G401.6 (cell line): Measurements from ENCODE around the gene CEP170B.
"Not testable (repeated sequence)": the region's sequence is repeated elsewhere in the genome, so short reads cannot be mapped to it uniquely, and the experiment has no call there.

Experiments
- FAIRE-seq: peaks from 2 replicates; lab custom pipeline; 2012; peaks lifted over from hg19 to GRCh38; lab: Jason Lieb, UNC

CEP170B gene

DNA sequence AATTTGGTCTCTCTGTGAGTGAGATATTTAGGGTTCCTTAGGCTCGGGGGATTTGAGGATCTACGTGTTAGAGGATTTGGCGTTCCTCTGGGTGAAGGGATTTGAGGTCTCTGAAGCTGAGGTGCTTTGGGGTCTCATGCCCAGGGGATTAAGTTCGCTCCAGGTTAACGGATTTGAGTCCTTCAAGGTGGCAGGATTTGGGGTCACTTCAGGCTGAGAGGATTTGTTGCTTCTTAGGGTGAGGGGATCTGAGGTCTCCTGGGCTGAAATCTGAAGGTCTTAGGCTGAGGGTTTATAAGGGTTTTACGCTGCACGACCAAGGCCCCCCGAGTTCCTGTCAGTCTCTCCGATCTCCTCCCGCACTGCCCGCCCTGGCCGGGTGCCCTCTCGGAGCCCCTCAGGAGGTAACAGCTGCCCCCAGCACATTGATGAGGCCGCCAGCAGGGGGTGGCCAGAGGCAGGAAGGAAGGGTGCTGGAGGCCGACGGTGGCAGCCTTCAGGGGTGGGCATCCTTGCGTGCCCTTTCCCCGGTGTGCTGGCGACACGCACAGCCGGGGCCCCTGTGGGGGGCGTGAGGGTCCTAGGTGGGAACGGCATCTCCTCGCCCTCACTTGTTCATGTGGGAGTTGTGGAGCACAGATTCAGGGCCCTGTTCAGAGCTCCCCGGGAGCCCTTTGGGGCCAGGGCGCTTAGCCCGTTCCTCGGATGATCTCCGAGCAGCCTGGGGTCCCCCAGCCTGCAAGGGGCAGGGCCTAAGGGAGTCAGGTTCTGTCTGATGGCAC lies 14.3 kb downstream of the CEP170B start:
- no peak for FAIRE-seq

GRCh38 chr14:104879983-104880565 lies 15.0 kb downstream of the CEP170B start:
- no peak for FAIRE-seq

- no peak for FAIRE-seq
Measured at GRCh38 chr14:104880584-104881210, 15.6 kb downstream of the CEP170B start.

DNA sequence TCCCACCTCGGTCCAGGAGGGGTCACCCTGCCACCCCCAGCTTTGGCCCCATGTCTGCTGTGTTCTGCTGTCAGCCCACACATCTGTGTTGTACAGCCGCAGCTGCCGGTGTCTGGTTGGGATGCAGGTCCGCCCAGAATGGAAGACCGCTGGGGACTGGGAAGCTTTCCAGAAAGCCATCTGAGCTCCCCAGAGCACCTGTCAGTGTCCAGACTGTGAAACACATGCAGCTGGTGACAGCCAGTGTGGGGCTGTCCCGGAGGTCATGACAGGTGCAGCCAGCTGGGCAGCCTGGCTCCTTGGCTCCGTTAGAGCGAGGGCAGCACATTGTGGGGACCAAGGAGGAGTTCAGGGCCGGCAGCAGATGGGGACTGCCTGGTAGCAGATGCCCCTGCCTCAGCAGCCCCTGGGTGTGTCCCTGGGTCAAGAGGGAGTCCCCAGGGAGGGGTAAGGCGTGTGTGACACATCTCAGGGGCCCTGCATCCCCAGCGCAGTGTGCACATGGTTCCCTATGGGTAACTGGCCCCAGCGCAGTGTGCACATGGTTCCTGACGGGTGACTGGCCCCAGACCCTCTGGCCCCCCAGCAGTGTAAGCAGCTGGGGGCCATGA lies 16.4 kb downstream of the CEP170B start:
- FAIRE-seq = no peak

GRCh38 chr14:104882325-104882973 lies 17.4 kb downstream of the CEP170B start:
- no peak for FAIRE-seq

DNA sequence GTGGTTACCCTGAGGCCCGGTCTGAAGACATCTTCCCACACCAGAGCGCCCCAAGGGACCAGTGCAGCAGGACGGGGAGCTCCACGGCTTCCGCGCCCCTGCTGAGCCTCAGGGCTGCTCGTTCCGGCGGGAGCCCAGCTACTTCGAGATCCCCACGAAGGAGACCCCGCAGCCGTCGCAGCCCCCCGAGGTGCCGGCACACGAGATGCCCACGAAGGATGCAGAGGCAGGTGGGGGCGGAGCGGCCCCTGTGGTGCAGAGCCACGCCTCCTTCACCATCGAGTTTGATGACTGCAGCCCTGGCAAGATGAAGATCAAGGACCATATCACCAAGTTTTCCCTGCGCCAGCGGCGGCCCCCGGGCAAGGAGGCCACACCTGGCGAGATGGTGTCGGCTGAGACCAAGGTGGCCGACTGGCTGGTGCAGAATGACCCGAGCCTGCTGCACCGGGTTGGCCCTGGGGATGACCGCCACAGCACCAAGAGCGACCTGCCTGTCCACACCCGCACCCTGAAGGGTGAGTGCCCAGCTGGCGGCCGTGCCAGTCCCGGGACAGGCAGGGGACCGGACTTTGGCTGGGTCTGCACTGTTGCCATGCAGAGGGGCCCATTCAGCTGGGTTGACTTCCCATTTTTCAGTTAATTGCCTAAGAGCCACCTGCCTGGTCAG lies 18.1 kb downstream of the CEP170B start:
- FAIRE-seq = no peak

DNA sequence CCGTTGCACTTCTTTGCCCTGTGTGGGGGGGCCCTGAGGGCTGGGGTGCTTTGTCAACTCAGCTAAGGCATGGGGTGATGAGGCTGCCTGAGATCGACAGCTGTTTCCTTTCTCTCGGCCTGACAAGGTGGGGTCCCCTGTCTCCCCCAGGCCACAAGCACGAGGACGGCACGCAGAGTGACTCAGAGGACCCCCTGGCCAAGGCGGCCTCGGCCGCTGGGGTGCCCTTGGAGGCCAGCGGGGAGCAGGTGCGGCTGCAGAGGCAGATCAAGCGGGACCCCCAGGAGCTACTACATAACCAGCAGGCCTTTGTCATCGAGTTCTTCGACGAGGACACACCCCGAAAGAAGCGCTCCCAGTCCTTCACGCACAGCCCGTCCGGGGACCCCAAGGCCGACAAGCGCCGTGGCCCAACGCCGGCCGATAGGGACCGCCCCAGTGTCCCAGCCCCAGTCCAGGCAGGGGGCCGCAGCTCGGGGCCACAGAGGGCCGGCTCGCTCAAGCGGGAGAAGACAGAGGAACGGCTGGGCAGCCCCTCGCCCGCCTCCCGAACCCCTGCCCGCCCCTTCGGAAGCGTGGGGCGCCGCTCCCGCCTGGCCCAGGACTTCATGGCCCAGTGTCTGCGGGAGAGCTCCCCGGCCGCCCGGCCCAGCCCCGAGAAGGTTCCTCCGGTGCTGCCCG lies 18.8 kb downstream of the CEP170B start:
- FAIRE-seq = no peak

GRCh38 chr14:104884381-104884780 lies 19.3 kb downstream of the CEP170B start:
- not testable (repeated sequence) for FAIRE-seq

DNA sequence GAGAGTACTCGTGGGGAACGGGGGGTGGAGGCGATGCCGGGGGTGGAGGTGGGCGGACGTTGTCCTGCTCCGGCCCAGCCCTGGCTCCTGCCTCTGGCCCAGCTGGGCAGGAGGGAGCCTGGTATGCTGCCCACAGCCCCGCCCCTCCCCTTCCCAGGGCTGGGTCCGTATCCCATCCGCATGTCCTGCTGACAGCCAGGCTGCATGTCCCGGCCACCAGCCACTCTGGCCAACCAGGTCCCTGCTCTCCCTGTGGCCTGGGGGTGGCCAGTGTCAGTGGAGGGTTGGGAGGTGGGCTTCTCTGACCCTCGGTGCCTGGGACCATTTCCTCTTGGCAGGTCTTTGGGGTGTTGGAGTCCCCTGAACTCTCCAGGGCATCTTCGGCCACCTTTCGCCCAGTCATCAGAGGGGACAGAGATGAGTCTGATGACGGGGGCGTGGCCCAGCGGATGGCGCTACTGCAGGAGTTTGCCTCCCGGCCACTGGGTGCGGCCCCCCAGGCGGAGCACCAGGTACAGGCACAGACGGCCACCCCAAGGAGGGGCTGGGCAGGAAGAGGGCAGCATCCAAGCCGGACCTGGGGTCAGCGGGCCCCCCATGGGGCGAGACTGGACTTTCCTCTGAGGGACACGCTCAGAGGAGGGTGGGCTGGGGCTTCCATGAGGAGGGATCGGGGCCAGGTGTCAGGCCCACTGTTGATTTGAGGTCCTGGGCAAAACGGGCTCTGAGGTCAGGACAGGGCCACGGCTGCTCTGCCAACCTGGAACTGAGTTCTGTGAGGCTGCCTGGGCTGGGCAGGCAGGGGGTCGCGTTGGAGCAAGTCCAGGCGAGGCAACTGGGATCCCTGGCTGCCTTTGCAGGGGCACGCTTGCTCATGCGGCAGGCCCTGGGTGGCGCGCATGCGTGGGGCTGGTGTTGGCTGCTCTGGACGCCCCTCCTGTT lies 20.2 kb downstream of the CEP170B start:
- FAIRE-seq = no peak

GRCh38 chr14:104885973-104886689 lies 21.1 kb downstream of the CEP170B start:
- FAIRE-seq = no peak

DNA sequence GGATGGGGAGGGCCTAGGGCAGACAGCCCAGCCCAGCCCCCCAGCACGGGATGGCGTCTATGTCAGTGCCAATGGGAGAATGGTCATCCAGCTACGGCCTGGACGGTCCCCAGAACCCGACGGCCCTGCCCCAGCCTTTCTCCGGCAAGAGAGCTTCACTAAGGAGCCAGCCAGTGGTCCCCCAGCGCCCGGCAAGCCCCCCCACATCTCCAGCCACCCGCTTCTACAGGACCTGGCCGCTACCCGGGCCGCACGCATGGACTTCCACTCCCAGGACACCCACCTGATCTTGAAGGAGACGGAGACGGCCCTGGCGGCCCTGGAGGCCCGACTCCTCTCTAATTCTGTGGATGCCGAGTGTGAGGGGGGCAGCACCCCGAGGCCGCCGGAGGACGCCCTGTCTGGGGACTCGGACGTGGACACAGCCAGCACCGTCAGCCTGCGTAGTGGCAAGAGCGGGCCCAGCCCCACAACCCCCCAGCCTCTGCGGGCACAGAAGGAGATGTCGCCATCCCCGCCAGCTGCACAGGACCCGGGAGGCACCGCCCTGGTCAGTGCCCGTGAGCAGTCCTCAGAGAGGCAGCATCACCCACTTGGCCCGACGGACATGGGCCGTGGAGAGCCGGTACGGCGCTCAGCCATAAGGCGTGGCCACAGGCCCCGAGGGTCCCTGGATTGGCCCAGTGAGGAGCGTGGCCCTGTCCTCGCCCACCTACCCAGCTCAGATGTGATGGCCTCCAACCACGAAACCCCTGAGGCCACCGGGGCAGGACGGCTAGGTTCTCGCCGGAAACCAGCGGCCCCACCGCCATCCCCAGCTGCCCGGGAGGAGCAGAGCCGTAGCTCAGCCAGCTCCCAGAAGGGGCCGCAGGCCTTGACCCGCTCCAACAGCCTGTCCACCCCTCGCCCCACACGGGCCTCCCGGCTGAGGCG lies 21.9 kb downstream of the CEP170B start:
- no peak for FAIRE-seq

- no peak for FAIRE-seq
Measured at GRCh38 chr14:104887623-104888488, 22.8 kb downstream of the CEP170B start.

GRCh38 chr14:104888489-104889374 lies 23.7 kb downstream of the CEP170B start:
- no peak for FAIRE-seq

- no peak for FAIRE-seq
Measured at GRCh38 chr14:104889375-104889757, 24.3 kb downstream of the CEP170B start.

DNA sequence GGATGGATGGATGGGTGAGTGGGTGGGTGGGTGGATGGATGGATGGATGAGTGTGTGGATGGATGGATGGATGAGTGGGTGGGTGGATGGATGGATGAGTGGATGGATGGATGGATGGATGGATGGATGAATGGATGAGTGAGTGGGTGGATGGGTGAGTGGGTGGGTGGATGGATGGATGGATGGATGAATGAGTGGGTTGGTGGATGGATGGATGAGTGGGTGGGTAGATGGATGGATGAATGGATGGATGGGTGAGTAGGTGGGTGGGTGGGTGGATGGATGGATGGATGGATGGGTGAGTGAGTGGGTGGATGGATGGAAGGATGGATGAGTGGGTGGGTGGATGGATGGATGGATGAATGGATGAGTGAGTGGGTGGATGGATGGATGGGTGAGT lies 25.2 kb downstream of the CEP170B start:
- FAIRE-seq = not testable (repeated sequence)

DNA sequence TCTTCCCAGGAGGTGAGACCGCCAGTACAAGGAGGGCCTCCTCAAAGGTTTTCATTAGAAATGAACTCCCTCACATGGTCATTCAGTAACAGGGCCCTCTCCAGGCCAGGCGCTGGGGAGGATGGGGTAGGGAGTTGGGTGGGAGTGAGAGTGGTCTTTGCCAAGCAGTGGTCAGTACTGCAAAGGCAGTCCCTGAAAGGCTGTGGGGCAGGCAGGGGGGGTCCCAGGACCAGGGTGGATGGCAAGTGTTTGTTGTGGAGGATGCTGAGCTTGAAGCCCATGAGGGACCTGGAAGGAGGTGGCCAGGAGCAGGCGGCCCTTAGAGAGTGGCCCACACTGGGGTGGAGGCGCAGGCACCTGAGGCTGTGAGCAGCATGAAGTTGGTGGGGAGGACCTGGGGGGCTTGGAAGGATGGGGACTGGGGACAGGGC lies 26.1 kb downstream of the CEP170B start:
- no peak for FAIRE-seq
